Adrenal gland (tissue), 12 donors: Measurements from ENCODE around the gene RBBP7. TPM values are rescaled to one million over a fixed set of nuclear protein-coding genes. Genes with fewer than 3 reads are reported as not detected.

Source experiments
- DNase-seq, 7 donors: peaks; one replicate each; pipeline ENCODE4 v3.0.0-alpha.2; 2019 to 2020
- H3K27ac ChIP-seq, 5 donors: fragments of 200-600 bp; sonication (generic) in 4 of 5; 1 replicate in 3 of 5; 2 replicates in 2 of 5; pipeline versions ENCODE4 v1.5.1 to v1.8.0; 2016 to 2020; ENCODE audit warnings: mild to moderate bottlenecking in 1 of 5
- H3K27me3 ChIP-seq: fragments of 200-600 bp; 2 replicates; pipeline ENCODE4 v1.8.0; 2021
- H3K36me3 ChIP-seq, 2 donors: fragments of 200-600 bp; replicated peaks in 1 of 2; 1 replicate in 1 of 2; 2 replicates in 1 of 2; pipeline versions ENCODE4 v1.5.1 to v1.8.0; 2018 to 2022
- H3K4me1 ChIP-seq, 2 donors: fragments of 200-600 bp; replicated peaks in 1 of 2; 1 replicate in 1 of 2; 2 replicates in 1 of 2; pipeline versions ENCODE4 v1.5.1 to v1.8.0; 2018 to 2021
- H3K4me3 ChIP-seq, 4 donors: fragments of 200-600 bp; sonication (generic) in 3 of 4; one replicate each; pipeline ENCODE4 v1.5.1; 2016 to 2018
- H3K9me3 ChIP-seq, 3 donors: fragments of 200-600 bp; sonication (generic) in 1 of 3; replicated peaks in 1 of 3; 1 replicate in 2 of 3; 2 replicates in 1 of 3; pipeline versions ENCODE4 v1.5.1 to v1.8.0; 2016 to 2021
- POLR2A ChIP-seq, 2 donors: fragments of 450-650 bp; IDR thresholded peaks; one replicate each; pipeline ENCODE4 v1.6.1; 2017; ENCODE audit warnings: antibody characterized with exemption in 2 of 2, mild to moderate bottlenecking in 2 of 2, moderate library complexity in 1 of 2
- WGBS, 4 donors: extraction: QIAGEN DNeasy Blood & Tissue Kit in 2 of 4; methylation state at CpG; one replicate each; pipeline versions ENCODE4 v1.1.5 to v1.1.7; 2013 to 2017; 5-methylcytosine and 5-hydroxymethylcytosine counted together
- intact Hi-C, 2 donors: fragments of 100-400 bp; cut with DNase I; formaldehyde crosslinking; loops; one replicate each; pipeline versions ENCODE4 v1.14.1 to v1.15.0; 2022 to 2023
- polyA plus RNA-seq, 3 donors: library from polyadenylated mRNA; stranded (reverse); fragments of 200-250 nt in 2 of 3; fragments of 350-450 nt in 1 of 3; fragmentation: Illumina TruSeq in 1 of 3; extraction: RNeasy Lipid Tissue Mini Kit (QIAGEN cat#74804) in 1 of 3; gene quantifications; one replicate each; pipeline ENCODE4 v1.2.3, GENCODE V29; 2013 to 2014
- total RNA-seq, 9 donors: library from RNA; depleted of rRNA in 4 of 9; stranded (reverse); fragments of >200 nt in 4 of 9; fragments of 120-200 nt in 1 of 9; fragmentation: NEBNext Ultra II Directional in 1 of 9; extraction: Animal tissue kit (Norgen Biotek cat#: 25700) in 1 of 9; gene quantifications; one replicate each; pipeline versions ENCODE4 v1.1.0 to v1.2.4, GENCODE V29; 2013 to 2023
- TF ChIP-seq, protein P1 (sequence below), 6 experiments: fragments of 450-650 bp in 4 of 6; fragments of 200-600 bp in 2 of 6; sonication (generic) in 1 of 6; IDR thresholded peaks; 1 replicate in 5 of 6; 2 replicates in 1 of 6; pipeline versions ENCODE4 v1.5.1 to v1.8.0; 2016 to 2021; ENCODE audit warnings: antibody characterized with exemption in 6 of 6, mild to moderate bottlenecking in 2 of 6, moderate library complexity in 1 of 6
- donor health status: healthy with polysubstance abuse.
- donor health status: Bipolar disorder and iron deficiency.
- donor health status: DM: yes; HTN: yes; CAD: no.
- donor health status: DM: no; HTN: no; CAD: no.
- donor health status: DM: no; HTN: no; CAD: no.
- donor health status: DM: yes; HTN: yes; CAD: no.

RBBP7 gene
- total and polyA plus RNA-seq, 12 donors: 175 to 1,639 (median 303) TPM

GRCh38 chrX:16842684-16843083 is 27.5 kb downstream of the RBBP7 start:
- H3K9me3 ChIP-seq: no peaks in the 10 kb centered on the region
- no peaks in the 10 kb centered on the region for H3K27me3 ChIP-seq
- H3K36me3 ChIP-seq: peaks cover 0 to 29% of the 10 kb centered on the region in 2 donors
- intact Hi-C loops: no loop called here
- H3K4me1 ChIP-seq: peaks cover 1 to 25% of the 10 kb centered on the region in 2 donors
- H3K4me3 ChIP-seq: no peak overlapping the region
- 49 to 74% (median 68%) methylated on average over 3 of the region's 3 CpGs for WGBS, 4 donors
- TF ChIP-seq, protein P1, sequence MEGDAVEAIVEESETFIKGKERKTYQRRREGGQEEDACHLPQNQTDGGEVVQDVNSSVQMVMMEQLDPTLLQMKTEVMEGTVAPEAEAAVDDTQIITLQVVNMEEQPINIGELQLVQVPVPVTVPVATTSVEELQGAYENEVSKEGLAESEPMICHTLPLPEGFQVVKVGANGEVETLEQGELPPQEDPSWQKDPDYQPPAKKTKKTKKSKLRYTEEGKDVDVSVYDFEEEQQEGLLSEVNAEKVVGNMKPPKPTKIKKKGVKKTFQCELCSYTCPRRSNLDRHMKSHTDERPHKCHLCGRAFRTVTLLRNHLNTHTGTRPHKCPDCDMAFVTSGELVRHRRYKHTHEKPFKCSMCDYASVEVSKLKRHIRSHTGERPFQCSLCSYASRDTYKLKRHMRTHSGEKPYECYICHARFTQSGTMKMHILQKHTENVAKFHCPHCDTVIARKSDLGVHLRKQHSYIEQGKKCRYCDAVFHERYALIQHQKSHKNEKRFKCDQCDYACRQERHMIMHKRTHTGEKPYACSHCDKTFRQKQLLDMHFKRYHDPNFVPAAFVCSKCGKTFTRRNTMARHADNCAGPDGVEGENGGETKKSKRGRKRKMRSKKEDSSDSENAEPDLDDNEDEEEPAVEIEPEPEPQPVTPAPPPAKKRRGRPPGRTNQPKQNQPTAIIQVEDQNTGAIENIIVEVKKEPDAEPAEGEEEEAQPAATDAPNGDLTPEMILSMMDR (IDR thresholded peaks at IDR 0.05): no peak
- no peak for TF ChIP-seq POLR2A (IDR thresholded peaks at IDR 0.05)
- H3K27ac ChIP-seq: peak overlapping the region; percentile 16 to 59 (median 35)
- DNase-seq: no peak

DNA sequence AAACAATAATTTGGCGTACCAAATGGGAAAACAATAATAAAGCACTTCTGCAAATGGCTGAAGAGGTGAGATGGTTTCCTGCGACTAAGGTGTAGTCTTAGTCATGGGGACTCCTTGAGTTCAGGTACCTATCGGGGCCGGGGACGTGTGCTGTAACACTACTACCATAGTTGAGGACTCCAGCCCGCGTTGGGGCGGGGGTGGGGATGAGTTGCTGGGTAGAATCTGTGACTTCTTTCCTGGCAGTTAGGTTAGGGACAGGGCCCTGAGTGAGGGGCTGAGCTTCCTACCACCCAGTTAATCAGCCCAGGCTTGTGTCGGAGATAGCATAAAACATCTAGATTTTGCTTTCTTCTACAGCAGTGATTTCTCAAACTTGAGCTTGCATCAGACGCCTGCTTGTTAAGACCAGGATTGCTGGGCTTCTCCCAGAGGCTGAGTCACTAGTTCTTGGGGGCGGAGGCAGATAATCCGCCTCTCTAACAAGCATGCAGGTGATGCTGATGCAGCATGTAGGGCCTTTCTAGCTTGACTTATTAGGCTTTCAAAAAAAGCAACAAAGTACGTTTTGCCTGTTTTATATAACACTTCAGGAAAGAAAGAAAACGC is 30.2 kb downstream of the RBBP7 start:
- no peaks in the 10 kb centered on the region for H3K27me3 ChIP-seq
- no peaks in the 10 kb centered on the region for H3K9me3 ChIP-seq
- peaks cover 0 to 18% of the 10 kb centered on the region in 2 donors for H3K36me3 ChIP-seq
- 68 to 82% (median 75%) methylated on average over 7 to 14 of the region's 14 CpGs for WGBS, 4 donors
- H3K27ac ChIP-seq: peak overlapping the region in 4 of 5 donors; percentile 22 to 66 (median 55)
- intact Hi-C loops: no loop called here
- TF ChIP-seq, protein P1 (IDR thresholded peaks at IDR 0.05): no peak
- TF ChIP-seq POLR2A (IDR thresholded peaks at IDR 0.05): no peak
- peaks cover 3 to 26% of the 10 kb centered on the region in 2 donors for H3K4me1 ChIP-seq
- DNase-seq: peak in 6 of 7 donors; percentile 63 to 75 (median 70)
- no peak overlapping the region for H3K4me3 ChIP-seq

DNA sequence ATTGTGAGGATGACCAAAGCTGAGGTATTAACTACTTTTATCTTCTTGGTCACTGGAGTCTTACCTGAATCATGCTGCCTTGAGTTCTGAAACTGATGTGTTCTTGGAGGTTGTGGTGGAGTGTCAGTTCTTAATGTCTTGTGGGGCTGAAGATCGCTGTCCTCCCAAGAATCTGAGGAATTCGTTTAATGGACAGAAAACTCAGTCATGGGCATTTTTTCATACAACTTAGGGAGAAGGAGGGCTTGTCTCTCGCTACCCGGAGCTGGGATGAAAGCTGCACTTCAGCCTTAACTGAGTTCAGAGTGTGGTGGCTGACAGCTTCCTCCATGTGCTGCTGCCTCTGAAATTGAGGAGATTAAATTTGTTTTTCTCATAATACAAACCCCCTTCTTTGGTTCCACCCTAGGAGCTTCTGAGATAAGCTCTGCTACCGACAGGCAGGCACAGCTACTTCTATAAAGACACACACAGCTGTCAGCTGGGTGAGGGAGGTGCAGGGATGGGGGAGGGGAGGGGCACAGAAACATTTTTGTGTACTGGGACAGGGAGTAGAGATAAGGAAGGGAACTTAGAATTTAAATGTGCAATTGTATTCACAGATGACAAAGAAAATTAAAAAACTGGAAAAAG is 30.8 kb downstream of the RBBP7 start:
- Histone ChIP-seq H3K36me3 (peaks cover 0 to 12% of the 10 kb centered on the region in 2 donors), H3K27ac (peak overlapping the region in 3 of 5 donors; percentile 22 to 73 (median 71)), H3K4me1 (peaks cover 3 to 26% of the 10 kb centered on the region in 2 donors), H3K9me3 (no peaks in the 10 kb centered on the region), H3K27me3 (no peaks in the 10 kb centered on the region), H3K4me3 (no peak overlapping the region)
- TF ChIP-seq, protein P1 (IDR thresholded peaks at IDR 0.05): no peak
- TF ChIP-seq POLR2A (IDR thresholded peaks at IDR 0.05): no peak
- no peak for DNase-seq
- intact Hi-C loops: no loop called here
- WGBS, 4 donors: 68 to 85% (median 74%) methylated on average over 5 of the region's 5 CpGs

GRCh38 chrX:16838202-16839066 is 31.7 kb downstream of the RBBP7 start:
- Histone ChIP-seq H3K27ac (peak overlapping the region in 3 of 5 donors; percentile 10 to 73 (median 71)), H3K4me3 (no peak overlapping the region), H3K36me3 (peaks cover 0 to 11% of the 10 kb centered on the region in 2 donors), H3K4me1 (peaks cover 3 to 21% of the 10 kb centered on the region in 2 donors), H3K9me3 (no peaks in the 10 kb centered on the region), H3K27me3 (no peaks in the 10 kb centered on the region)
- intact Hi-C loops: no loop called here
- TF ChIP-seq POLR2A (IDR thresholded peaks at IDR 0.05): no peak
- TF ChIP-seq, protein P1 (IDR thresholded peaks at IDR 0.05): no peak
- 52 to 84% (median 71%) methylated on average over 6 to 11 of the region's 11 CpGs for WGBS, 4 donors
- DNase-seq: peak in 5 of 7 donors; percentile 39 to 68 (median 47)
